Karpas-422 (cell line): Measurements from ENCODE around the gene RPL29. TPM values are rescaled to one million over a fixed set of nuclear protein-coding genes. Genes with fewer than 3 reads are reported as not detected.

Experiments
- DNase-seq: peaks from one replicate; pipeline ENCODE4 v3.0.0-alpha.2; 2015
- H2AFZ ChIP-seq: fragments of 200-600 bp; sonication (generic); 2 replicates; pipeline ENCODE4 v1.6.1; 2014; ENCODE audit warnings: antibody characterized with exemption, low read length, mixed read lengths
- H3K27ac ChIP-seq: fragments of 200-600 bp; sonication (generic); 2 replicates; pipeline ENCODE4 v1.5.1; 2014; ENCODE audit warnings: mild to moderate bottlenecking, low read length, moderate library complexity
- H3K27me3 ChIP-seq: fragments of 200-600 bp; sonication (generic); 2 replicates; pipeline ENCODE4 v1.6.1; 2014; ENCODE audit warnings: low read length, mixed read lengths
- H3K36me3 ChIP-seq: fragments of 200-600 bp; sonication (generic); 2 replicates; pipeline ENCODE4 v1.6.1; 2014; ENCODE audit warnings: low read length, mixed read lengths; ENCODE audit not compliant: insufficient read depth
- H3K4me1 ChIP-seq: fragments of 200-600 bp; sonication (generic); 2 replicates; pipeline ENCODE4 v1.6.1; 2014; ENCODE audit warnings: mild to moderate bottlenecking, low read length, mixed read lengths
- H3K4me2 ChIP-seq: fragments of 200-600 bp; sonication (generic); 2 replicates; pipeline ENCODE4 v1.6.1; 2014; ENCODE audit warnings: low read length, low read depth, mild to moderate bottlenecking; ENCODE audit not compliant: poor library complexity, severe bottlenecking
- H3K4me3 ChIP-seq: fragments of 200-600 bp; sonication (generic); 2 replicates; pipeline ENCODE4 v1.5.1; 2014; ENCODE audit warnings: mild to moderate bottlenecking, antibody characterized with exemption, low read length, mixed read lengths
- H3K79me2 ChIP-seq: fragments of 200-600 bp; sonication (generic); 2 replicates; pipeline ENCODE4 v1.6.1; 2014; ENCODE audit warnings: mild to moderate bottlenecking, low read length, mixed read lengths
- H3K9ac ChIP-seq: fragments of 200-600 bp; sonication (generic); 2 replicates; pipeline ENCODE4 v1.6.0; 2014; ENCODE audit warnings: low read length
- H3K9me2 ChIP-seq: fragments of 200-600 bp; sonication (generic), shearing (Covaris generic); replicated peaks from 2 replicates; pipeline ENCODE4 v1.6.0; 2014; ENCODE audit warnings: mild to moderate bottlenecking, low read length, moderate library complexity; ENCODE audit not compliant: insufficient read depth
- H3K9me3 ChIP-seq: fragments of 300-700, 200-600 bp; sonication (generic); 2 replicates; pipeline ENCODE4 v1.6.1; 2014; ENCODE audit warnings: low read length, mixed read lengths
- H4K20me1 ChIP-seq: fragments of 200-600 bp; sonication (generic); 2 replicates; pipeline ENCODE4 v1.6.1; 2014; ENCODE audit warnings: mild to moderate bottlenecking, antibody characterized with exemption, low read length, low read depth; ENCODE audit not compliant: insufficient read depth
- total RNA-seq: library from RNA; depleted of rRNA; stranded (reverse); fragments of >200 nt; shearing (Covaris generic); gene quantifications from 2 replicates; pipeline ENCODE4 v1.2.3, GENCODE V29; 2014; ENCODE audit warnings: low replicate concordance

RPL29 gene
- total RNA-seq, 1 experiment from 2014 or later, result 2,656 TPM

DNA sequence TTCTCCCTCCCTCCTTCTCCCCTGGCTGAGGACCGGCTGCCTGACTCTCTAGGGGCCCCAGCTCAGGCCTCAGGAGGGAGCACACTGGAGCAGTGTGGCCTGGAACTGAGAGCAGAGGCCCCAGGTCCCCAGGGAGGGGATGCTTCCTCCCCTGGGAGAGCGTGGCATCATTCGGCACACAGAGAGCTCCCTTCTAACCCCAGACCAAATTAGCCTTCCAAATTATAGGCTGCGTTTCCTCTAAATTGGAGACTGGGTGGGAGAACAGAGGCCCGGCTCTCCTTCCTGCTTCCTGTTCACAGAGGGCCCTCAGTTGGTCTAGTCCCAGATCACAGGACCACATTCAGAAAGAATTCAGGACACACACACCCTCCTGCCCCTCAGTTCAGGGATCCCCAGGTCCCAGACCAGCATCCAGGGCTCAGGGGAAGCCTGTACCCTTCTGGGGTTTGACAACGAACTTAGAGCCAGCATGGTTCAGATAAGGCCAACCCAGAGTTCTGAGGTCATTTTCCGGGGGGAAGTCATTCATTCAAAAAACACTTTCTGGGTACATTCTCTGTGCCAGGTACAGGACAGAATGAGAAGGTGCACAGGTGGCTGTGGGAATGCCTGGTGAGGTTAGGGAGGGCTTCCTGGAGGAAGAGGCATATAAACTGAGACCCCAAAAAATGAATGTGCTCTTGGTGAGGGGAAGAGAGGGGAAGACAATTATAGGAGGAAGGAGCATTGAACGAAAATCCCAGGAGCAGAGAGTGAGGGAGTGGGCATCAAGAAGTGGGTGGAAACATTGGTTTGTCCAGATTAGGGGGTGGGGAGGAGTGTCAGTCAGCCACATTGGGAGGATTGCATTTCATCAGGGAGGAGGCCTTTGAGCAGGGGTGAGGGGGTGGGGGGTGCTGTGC is 28.4 kb upstream of the RPL29 start:
- Histone ChIP-seq H3K36me3 (no peaks in the 10 kb centered on the region), H3K9me3 (no peaks in the 10 kb centered on the region), H3K79me2 (no peaks in the 10 kb centered on the region), H3K27ac (no peak overlapping the region; the same call in 1 of the 2 replicates), H3K9ac (peak overlapping the region; percentile 49), H2AFZ (no peak overlapping the region), H4K20me1 (no peaks in the 10 kb centered on the region), H3K4me3 (peak overlapping the region; percentile 53), H3K27me3 (no peaks in the 10 kb centered on the region), H3K4me2 (peak overlapping the region; percentile 65), H3K4me1 (peaks cover 42% of the 10 kb centered on the region), H3K9me2 (no peaks in the 10 kb centered on the region)
- DNase-seq, result peak; percentile 88

DNA sequence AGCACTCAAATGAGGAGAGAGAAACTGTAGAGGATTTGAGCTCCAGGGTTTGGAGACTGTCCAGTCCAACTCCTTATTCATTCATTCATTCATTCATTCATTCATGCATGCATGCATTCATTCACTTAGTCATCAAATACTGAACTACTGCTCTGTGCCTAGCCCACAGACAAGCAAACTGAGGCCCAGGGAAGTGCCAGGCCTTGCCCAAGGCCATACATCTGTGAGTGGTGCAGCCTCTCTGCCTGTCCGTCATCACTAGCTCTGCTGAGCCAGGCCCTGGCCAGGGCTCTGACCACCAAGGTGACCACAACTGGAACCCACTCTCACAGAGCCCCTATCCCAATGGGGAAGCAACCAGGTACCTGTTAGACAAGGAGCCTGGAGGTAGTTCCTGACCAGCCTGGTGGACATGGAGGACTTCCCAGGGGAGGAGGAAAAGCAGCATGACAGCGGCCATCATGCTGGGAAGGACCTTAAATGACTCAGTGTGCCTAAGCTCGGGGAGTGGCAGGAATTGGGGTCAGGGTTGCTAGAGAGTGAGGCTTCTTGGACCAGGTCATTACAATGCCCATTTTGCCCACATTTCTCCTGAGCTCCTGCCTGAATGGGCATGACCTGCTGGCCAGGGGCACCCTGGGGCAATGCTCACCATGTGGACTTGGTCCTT is 27.5 kb upstream of the RPL29 start:
- Histone ChIP-seq H3K9me3 (no peaks in the 10 kb centered on the region), H3K4me3 (peak overlapping the region; percentile 53), H3K4me2 (peak overlapping the region; percentile 65), H3K9ac (peak overlapping the region; percentile 49), H3K27me3 (no peaks in the 10 kb centered on the region), H3K4me1 (peaks cover 42% of the 10 kb centered on the region), H3K27ac (no peak overlapping the region; the same call in 1 of the 2 replicates), H2AFZ (no peak overlapping the region), H3K9me2 (no peaks in the 10 kb centered on the region), H3K79me2 (no peaks in the 10 kb centered on the region), H4K20me1 (no peaks in the 10 kb centered on the region), H3K36me3 (no peaks in the 10 kb centered on the region)
- DNase-seq, result no peak

DNA sequence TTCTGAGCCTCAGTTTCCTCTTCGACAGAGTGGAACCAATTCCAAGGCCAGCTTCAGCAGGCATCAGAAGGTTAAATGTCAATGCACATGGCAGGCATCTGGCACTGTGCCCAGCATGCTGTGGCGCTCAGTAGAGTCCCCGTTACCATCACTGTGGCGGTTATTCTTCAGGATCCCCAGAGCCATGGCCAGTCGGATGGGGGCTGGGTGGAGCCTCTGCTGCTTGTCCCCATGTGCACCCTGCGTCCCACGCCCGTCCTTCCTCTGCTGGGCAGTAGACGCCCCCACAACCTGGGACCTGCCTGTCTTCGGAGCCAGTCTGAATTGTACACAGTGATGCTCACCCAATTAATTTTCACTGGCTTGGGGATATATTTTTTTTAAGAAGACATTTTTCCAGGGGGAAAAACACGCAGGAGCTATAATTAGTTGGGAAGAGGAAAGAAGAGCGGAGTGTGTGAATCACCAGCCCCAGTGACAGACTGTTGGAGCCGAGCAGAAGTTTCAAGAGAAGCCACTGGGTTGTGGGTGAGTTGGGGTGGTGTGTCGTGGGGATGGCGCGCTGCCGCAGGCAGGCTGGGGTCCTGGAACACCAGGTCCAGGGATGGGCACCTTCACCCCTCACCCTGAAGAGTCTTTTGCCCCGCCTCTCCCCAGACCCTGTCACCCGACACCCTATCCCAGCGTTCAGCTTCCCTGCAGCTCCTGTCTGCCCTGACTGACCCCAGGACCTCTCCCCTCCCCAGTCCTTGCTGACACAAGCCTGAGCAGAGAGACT is 26.8 kb upstream of the RPL29 start:
- H3K9me3 ChIP-seq, result no peaks in the 10 kb centered on the region
- no peaks in the 10 kb centered on the region for H3K79me2 ChIP-seq
- peak; percentile 81 for DNase-seq
- H3K36me3 ChIP-seq, result no peaks in the 10 kb centered on the region
- no peak overlapping the region; the same call in 1 of the 2 replicates for H3K27ac ChIP-seq
- H4K20me1 ChIP-seq, result no peaks in the 10 kb centered on the region
- H3K27me3 ChIP-seq, result no peaks in the 10 kb centered on the region
- peak overlapping the region; percentile 55; the same call in 1 of the 2 replicates for H3K9ac ChIP-seq
- peak overlapping the region; percentile 65 for H3K4me2 ChIP-seq
- H3K9me2 ChIP-seq, result no peaks in the 10 kb centered on the region
- no peak overlapping the region for H2AFZ ChIP-seq
- H3K4me1 ChIP-seq, result peaks cover 42% of the 10 kb centered on the region
- peak overlapping the region; percentile 9; the same call in 1 of the 2 replicates for H3K4me3 ChIP-seq

DNA sequence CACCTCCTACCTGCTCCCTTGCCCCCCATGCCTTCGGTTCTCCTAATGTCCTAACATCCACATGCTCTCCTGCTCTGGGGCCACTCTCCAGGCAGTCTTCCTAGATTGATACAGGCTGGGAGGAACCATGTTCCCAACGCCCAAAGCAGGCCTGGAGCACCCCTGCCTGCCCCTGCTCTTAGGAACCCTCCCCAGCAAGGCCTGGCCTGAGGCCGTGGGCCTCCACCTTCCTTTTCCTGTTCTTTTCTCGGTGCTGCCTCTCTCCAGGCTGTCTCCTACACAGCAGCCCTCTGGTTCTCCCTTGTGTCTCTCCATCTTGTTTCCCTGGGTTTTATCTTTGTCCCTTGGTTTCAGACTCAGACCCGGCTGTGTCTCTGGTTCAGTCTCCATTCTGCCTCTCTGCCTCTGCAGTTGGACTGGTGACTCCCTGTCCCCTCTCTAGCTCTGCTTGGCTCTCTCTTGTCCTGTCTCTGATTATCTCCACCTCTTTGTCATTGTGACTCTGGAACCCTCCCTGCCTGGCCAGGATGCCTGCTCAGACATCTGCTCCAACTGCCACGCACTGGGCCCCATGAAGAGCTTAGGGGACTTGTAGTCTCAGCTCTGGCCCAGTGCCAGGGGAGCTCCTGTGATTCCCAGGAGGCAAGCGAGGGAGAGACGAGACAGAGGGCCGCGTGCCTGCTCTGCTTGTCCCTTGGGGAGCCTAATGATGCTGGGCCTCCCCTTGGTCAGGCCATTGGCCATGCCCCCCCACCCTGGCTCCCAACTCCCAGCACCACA is 26.0 kb upstream of the RPL29 start:
- H2AFZ ChIP-seq, result peak overlapping the region; percentile 20; the same call in 1 of the 2 replicates
- no peaks in the 10 kb centered on the region for H3K36me3 ChIP-seq
- H3K9ac ChIP-seq, result peak overlapping the region; percentile 55
- peak overlapping the region; percentile 9; the same call in 1 of the 2 replicates for H3K4me3 ChIP-seq
- peaks cover 43% of the 10 kb centered on the region for H3K4me1 ChIP-seq
- H3K27me3 ChIP-seq, result no peaks in the 10 kb centered on the region
- no peaks in the 10 kb centered on the region for H3K79me2 ChIP-seq
- peak overlapping the region; percentile 46 for H3K27ac ChIP-seq
- H3K9me2 ChIP-seq, result no peaks in the 10 kb centered on the region
- peak; percentile 89 for DNase-seq
- H3K4me2 ChIP-seq, result peak overlapping the region; percentile 52
- H3K9me3 ChIP-seq, result no peaks in the 10 kb centered on the region
- no peaks in the 10 kb centered on the region for H4K20me1 ChIP-seq

DNA sequence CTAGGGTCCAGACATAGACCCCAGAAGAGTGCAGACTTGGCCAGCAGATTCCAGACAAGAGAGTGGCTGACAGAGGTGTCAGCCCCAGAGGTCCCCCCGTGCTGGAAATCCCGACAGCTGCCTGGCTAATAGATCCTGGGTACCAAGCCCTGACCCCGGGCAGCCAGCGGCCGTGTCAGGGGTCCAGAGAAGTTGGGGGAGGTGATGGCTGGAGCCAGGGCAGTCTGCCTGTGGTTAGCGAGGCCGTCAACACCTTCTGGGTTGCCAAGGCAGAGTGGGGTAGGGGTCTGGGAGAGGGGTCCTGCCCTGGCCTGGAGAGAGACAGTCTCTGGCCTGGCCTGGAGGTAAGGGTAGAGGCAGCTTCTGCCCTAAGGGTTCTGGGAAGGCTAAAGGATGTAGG is 25.1 kb upstream of the RPL29 start:
- H2AFZ ChIP-seq, result no peak overlapping the region

DNA sequence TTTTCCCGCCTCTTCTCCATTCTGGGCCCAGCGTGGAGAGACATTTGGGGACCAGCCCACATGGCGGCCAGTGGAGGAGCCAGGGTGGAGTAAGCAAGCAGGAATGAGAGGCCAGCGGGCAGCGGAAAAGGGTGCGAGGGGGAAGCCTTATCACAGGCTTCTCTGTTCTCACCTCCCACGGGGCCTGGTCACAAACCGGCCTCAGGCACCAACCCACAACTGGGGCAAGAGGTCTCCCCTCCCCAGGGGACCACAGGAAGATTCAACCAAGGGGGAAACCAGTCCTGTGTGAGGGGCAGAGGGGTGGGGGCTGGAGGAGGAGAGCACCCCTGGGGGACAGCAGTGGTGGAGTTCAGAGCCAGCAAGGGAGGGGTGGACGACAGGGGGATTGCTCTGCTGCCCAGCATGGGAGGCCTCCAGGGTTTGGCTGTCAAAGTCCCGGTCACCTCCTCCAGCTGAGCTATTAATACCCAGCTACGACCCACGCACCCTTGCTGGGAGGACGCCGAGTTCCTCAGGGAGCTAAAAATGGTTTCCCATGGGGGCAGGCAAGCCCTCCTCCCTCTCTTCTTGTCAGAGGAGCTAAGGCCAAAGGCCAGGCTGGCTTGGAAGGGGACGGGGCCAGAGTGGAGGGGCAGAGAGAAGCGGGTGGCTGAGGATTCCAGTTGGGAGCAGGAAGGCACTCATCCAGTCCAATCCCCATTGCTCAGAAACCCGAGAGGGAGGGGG is 23.8 kb upstream of the RPL29 start:
- H3K9me2 ChIP-seq, result no peaks in the 10 kb centered on the region
- no peak overlapping the region for H2AFZ ChIP-seq
- H3K9ac ChIP-seq, result no peak overlapping the region

More for the DNA sequence above, 25.1 kb upstream of the RPL29 start:
- H3K9me2 ChIP-seq, result no peaks in the 10 kb centered on the region
- H3K9ac ChIP-seq, result no peak overlapping the region
- H3K4me2 ChIP-seq, result no peak overlapping the region
- H3K4me3 ChIP-seq, result no peak overlapping the region
- DNase-seq, result no peak
- no peaks in the 10 kb centered on the region for H3K27me3 ChIP-seq
- no peaks in the 10 kb centered on the region for H4K20me1 ChIP-seq
- H3K36me3 ChIP-seq, result no peaks in the 10 kb centered on the region
- peaks cover 52% of the 10 kb centered on the region for H3K4me1 ChIP-seq
- no peaks in the 10 kb centered on the region for H3K79me2 ChIP-seq
- H3K27ac ChIP-seq, result no peak overlapping the region
- no peaks in the 10 kb centered on the region for H3K9me3 ChIP-seq

DNA sequence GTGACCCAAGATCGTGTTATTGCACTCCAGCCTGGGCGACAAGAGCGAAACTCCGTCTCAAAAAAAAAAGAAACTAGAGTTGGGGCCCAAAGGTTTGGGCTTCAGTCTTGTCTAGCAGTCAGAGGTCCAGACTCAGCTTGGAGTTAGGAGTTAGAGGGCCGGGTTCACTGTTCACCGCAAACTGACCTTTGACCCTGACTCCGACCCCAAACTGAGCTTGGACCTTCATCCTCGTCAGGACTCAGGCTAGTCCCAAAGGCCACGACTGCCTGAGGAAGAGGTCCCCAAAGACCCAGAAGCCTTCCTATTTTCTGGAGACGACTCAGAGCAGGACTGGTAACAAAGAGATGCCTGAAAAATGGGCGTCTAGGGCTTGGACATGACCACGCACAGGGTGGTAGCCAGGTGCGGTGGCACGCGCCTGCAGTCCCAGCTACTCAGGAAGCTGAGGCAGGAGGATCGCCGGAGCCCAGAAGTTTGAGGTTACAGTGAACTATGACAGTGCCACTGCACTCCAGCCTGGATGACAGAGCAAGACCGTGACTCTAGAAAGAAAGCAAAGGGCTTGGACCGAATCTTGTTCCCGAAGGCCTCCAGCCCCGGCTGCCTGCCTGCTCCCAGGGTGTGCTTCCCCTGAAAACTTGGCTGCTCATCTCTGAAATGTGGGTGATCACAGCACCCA is 22.8 kb upstream of the RPL29 start:
- H3K9me3 ChIP-seq, result no peaks in the 10 kb centered on the region
- no peaks in the 10 kb centered on the region for H4K20me1 ChIP-seq
- no peak overlapping the region for H3K9ac ChIP-seq
- peaks cover 45% of the 10 kb centered on the region for H3K4me1 ChIP-seq
- H3K27me3 ChIP-seq, result no peaks in the 10 kb centered on the region
- no peaks in the 10 kb centered on the region for H3K36me3 ChIP-seq
- H2AFZ ChIP-seq, result no peak overlapping the region
- no peaks in the 10 kb centered on the region for H3K9me2 ChIP-seq
- H3K4me3 ChIP-seq, result no peak overlapping the region
- no peak overlapping the region for H3K27ac ChIP-seq
- no peaks in the 10 kb centered on the region for H3K79me2 ChIP-seq
- H3K4me2 ChIP-seq, result no peak overlapping the region
- DNase-seq, result no peak

More for the DNA sequence above, 23.8 kb upstream of the RPL29 start:
- H3K4me1 ChIP-seq, result peaks cover 56% of the 10 kb centered on the region
- no peak overlapping the region for H3K27ac ChIP-seq
- DNase-seq, result no peak
- no peaks in the 10 kb centered on the region for H3K36me3 ChIP-seq
- no peaks in the 10 kb centered on the region for H4K20me1 ChIP-seq
- no peaks in the 10 kb centered on the region for H3K27me3 ChIP-seq
- no peaks in the 10 kb centered on the region for H3K9me3 ChIP-seq
- H3K79me2 ChIP-seq, result no peaks in the 10 kb centered on the region
- no peak overlapping the region for H3K4me2 ChIP-seq
- no peak overlapping the region for H3K4me3 ChIP-seq
